GM21367 (cell line): ENCODE data around the gene GPRC5A.
"Not testable (repeated sequence)": the region's sequence is repeated elsewhere in the genome, so short reads cannot be mapped to it uniquely, and the experiment has no call there.

Source experiments
- ATAC-seq: cut with Tn5 transposase; IDR thresholded peaks from one replicate; pipeline ENCODE4 v1.9.1; 2021; ENCODE audit not compliant: unreplicated experiment

Gene GPRC5A

GRCh38 chr12:12891080-12891880 lies at the start of gene GPRC5A:
GPRC5A (plus strand) TSS chr12:12891562; CDS start chr12:12908250, 16,688 bp downstream.
- no peak for ATAC-seq

GRCh38 chr12:12845794-12846243 lies 45.5 kb upstream of the GPRC5A start:
- no peak for ATAC-seq

- not testable (repeated sequence) for ATAC-seq
Measured at GRCh38 chr12:12846780-12847179, 44.6 kb upstream of the GPRC5A start.

GRCh38 chr12:12853435-12853834 lies 37.9 kb upstream of the GPRC5A start:
- ATAC-seq, result no peak

- no peak for ATAC-seq
Measured at GRCh38 chr12:12859690-12860089, 31.7 kb upstream of the GPRC5A start.

GRCh38 chr12:12864243-12864642 lies 27.1 kb upstream of the GPRC5A start:
- ATAC-seq, result no peak

- no peak for ATAC-seq
Measured at GRCh38 chr12:12868477-12869235, 22.7 kb upstream of the GPRC5A start.

- no peak for ATAC-seq
Measured at GRCh38 chr12:12870465-12870864, 20.9 kb upstream of the GPRC5A start.

GRCh38 chr12:12871587-12872138 lies 19.7 kb upstream of the GPRC5A start:
- no peak for ATAC-seq

GRCh38 chr12:12872139-12872933 lies 19.0 kb upstream of the GPRC5A start:
- ATAC-seq, result no peak

- ATAC-seq, result no peak
Measured at GRCh38 chr12:12872934-12873275, 18.5 kb upstream of the GPRC5A start.

GRCh38 chr12:12874029-12874428 lies 17.3 kb upstream of the GPRC5A start:
- ATAC-seq, result no peak

GRCh38 chr12:12875301-12875700 lies 16.1 kb upstream of the GPRC5A start:
- ATAC-seq, result not testable (repeated sequence)

GRCh38 chr12:12877153-12877768 lies 14.1 kb upstream of the GPRC5A start:
- ATAC-seq, result no peak

- no peak for ATAC-seq
Measured at GRCh38 chr12:12877781-12878455, 13.4 kb upstream of the GPRC5A start.

GRCh38 chr12:12880537-12880936 lies 10.8 kb upstream of the GPRC5A start:
- ATAC-seq, result no peak

- no peak for ATAC-seq
Measured at GRCh38 chr12:12881151-12881909, 10.0 kb upstream of the GPRC5A start.

- no peak for ATAC-seq
Measured at GRCh38 chr12:12882288-12882687, 9.1 kb upstream of the GPRC5A start.

- no peak for ATAC-seq
Measured at GRCh38 chr12:12883369-12884001, 7.9 kb upstream of the GPRC5A start.
